Measurements from ENCODE around the gene P2RY1.

- TF ChIP-seq KLF10 (tag by site-specific recombination; IDR thresholded peaks at IDR 0.05) (no peak), ZNF521 (tag by site-specific recombination; IDR thresholded peaks at IDR 0.05) (no peak), ZBTB11 (tag by site-specific recombination; conservative IDR thresholded peaks at IDR 0.05; ENCODE audit: low read depth) (no peak)
Observed at GRCh38 chr3:152793969-152794368, 41.0 kb upstream of the P2RY1 start.
